SK-N-MC (cell line): ENCODE measurements around the gene KIAA1958.
A peak's percentile ranks its signal among the peaks of the same experiment; 100 is the strongest.

Experiments used
- DNase-seq: peaks from one replicate; pipeline ENCODE4 v3.0.0-alpha.2; 2011; ENCODE audit warnings: low read depth, low spot score
- H3K27ac ChIP-seq: fragments of 200-600 bp; sonication (generic); 2 replicates; pipeline ENCODE4 v1.5.1; 2016; ENCODE audit warnings: mixed run types
- H3K36me3 ChIP-seq: fragments of 200-600 bp; sonication (generic); 2 replicates; pipeline ENCODE4 v1.6.1; 2017; ENCODE audit warnings: antibody characterized with exemption, low read length, mixed read lengths; ENCODE audit not compliant: insufficient read depth
- H3K4me3 ChIP-seq: fragments of 200-600 bp; sonication (generic); 2 replicates; pipeline ENCODE4 v1.5.1; 2016
- H3K9ac ChIP-seq: fragments of 200-600 bp; sonication (generic); 2 replicates; pipeline ENCODE4 v1.8.0; 2017; ENCODE audit warnings: mixed run types, mixed read lengths; ENCODE audit not compliant: insufficient read length
- H3K9me3 ChIP-seq: fragments of 200-600 bp; sonication (generic); 2 replicates; pipeline ENCODE4 v1.6.1; 2017; ENCODE audit warnings: low read depth, mild to moderate bottlenecking, antibody characterized with exemption, low read length, moderate library complexity, mixed read lengths
- EZH2 ChIP-seq: fragments of 200-600 bp; sonication (generic); IDR thresholded peaks from one replicate; pipeline ENCODE4 v1.6.1; 2017; ENCODE audit warnings: antibody characterized with exemption
- FOXP2 ChIP-seq: optimal IDR thresholded peaks from 2 replicates; pipeline ENCODE3; 2011; ENCODE audit warnings: mild to moderate bottlenecking, moderate library complexity; ENCODE audit not compliant: insufficient read depth; ENCODE audit errors: extremely low read length, control extremely low read depth
- POLR2AphosphoS5 ChIP-seq: IDR thresholded peaks from 2 replicates; pipeline ENCODE4 v1.6.1; 2012; ENCODE audit warnings: mild to moderate bottlenecking, low read depth, low read length, borderline replicate concordance

KIAA1958 gene

GRCh38 chr9:112700085-112700484 lies 213.5 kb downstream of the KIAA1958 start:
- no peak overlapping the region for H3K27ac ChIP-seq
- no peak overlapping the region for H3K9ac ChIP-seq
- peaks cover 10% of the 10 kb centered on the region for H3K36me3 ChIP-seq
- DNase-seq, result no peak
- H3K9me3 ChIP-seq, result no peaks in the 10 kb centered on the region
- no peak for TF ChIP-seq FOXP2
- no peak for TF ChIP-seq EZH2
- no peak for TF ChIP-seq POLR2AphosphoS5
- H3K4me3 ChIP-seq, result no peak overlapping the region

GRCh38 chr9:112703304-112703703 lies 216.7 kb downstream of the KIAA1958 start:
- Histone ChIP-seq H3K9me3 (no peaks in the 10 kb centered on the region), H3K4me3 (no peak overlapping the region), H3K27ac (no peak overlapping the region), H3K9ac (no peak overlapping the region), H3K36me3 (no peaks in the 10 kb centered on the region; the same call in 1 of the 2 replicates)
- DNase-seq, result no peak
- TF ChIP-seq POLR2AphosphoS5, result no peak
- no peak for TF ChIP-seq FOXP2
- TF ChIP-seq EZH2, result no peak

GRCh38 chr9:112705768-112706427 lies 219.3 kb downstream of the KIAA1958 start:
- H3K9me3 ChIP-seq, result no peaks in the 10 kb centered on the region
- no peak overlapping the region for H3K27ac ChIP-seq
- peak; percentile 57 for DNase-seq
- no peak overlapping the region for H3K4me3 ChIP-seq
- no peak overlapping the region for H3K9ac ChIP-seq
- no peaks in the 10 kb centered on the region; the same call in 1 of the 2 replicates for H3K36me3 ChIP-seq
- no peak for TF ChIP-seq POLR2AphosphoS5
- no peak for TF ChIP-seq FOXP2
- no peak for TF ChIP-seq EZH2

GRCh38 chr9:112711050-112711689 lies 224.5 kb downstream of the KIAA1958 start:
- H3K36me3 ChIP-seq, result peaks cover 23% of the 10 kb centered on the region
- TF ChIP-seq POLR2AphosphoS5 (no peak), EZH2 (no peak), FOXP2 (no peak)
- DNase-seq, result no peak

GRCh38 chr9:112712678-112713077 lies 226.1 kb downstream of the KIAA1958 start:
- H3K4me3 ChIP-seq, result no peak overlapping the region
- peaks cover 23% of the 10 kb centered on the region for H3K36me3 ChIP-seq
- no peak overlapping the region for H3K27ac ChIP-seq
- 0 out of 2 replicates have a peak, but pooled peaks cover 4% of the 10 kb centered on the region for H3K9me3 ChIP-seq
- TF ChIP-seq EZH2 (no peak), FOXP2 (no peak), POLR2AphosphoS5 (no peak)
- no peak for DNase-seq
- no peak overlapping the region for H3K9ac ChIP-seq

More at GRCh38 chr9:112711050-112711689, 224.5 kb downstream of the KIAA1958 start:
- Histone ChIP-seq H3K27ac (no peak overlapping the region), H3K4me3 (no peak overlapping the region), H3K9me3 (0 out of 2 replicates have a peak, but pooled peaks cover 4% of the 10 kb centered on the region), H3K9ac (no peak overlapping the region)

GRCh38 chr9:112717661-112718331 lies 231.2 kb downstream of the KIAA1958 start, which contains the start of gene INIP:
Gene INIP, minus strand, starts transcription at chr9:112718117. Its CDS starts 1,632 bp downstream, at chr9:112716485.
- Histone ChIP-seq H3K9ac (peak within 1 kb of the TSS; percentile 85), H3K4me3 (peak within 1 kb of the TSS; percentile 83), H3K27ac (peak within 1 kb of the TSS; percentile 78), H3K9me3 (no peaks in the 10 kb centered on the region), H3K36me3 (peaks cover 12% of the 10 kb centered on the region)
- TF ChIP-seq EZH2 (no peak), POLR2AphosphoS5 (peak; percentile 83), FOXP2 (no peak)
- peak; percentile 75 for DNase-seq
